Medulla oblongata (tissue), 1 donor: ENCODE data around the gene RAB27A.
"Not testable (repeated sequence)": the region's sequence is repeated elsewhere in the genome, so short reads cannot be mapped to it uniquely, and the experiment has no call there.

Experiments
- DNase-seq: peaks from one replicate; pipeline ENCODE4 v3.0.0-alpha.2; 2015; ENCODE audit errors: extremely low spot score

Gene RAB27A

DNA sequence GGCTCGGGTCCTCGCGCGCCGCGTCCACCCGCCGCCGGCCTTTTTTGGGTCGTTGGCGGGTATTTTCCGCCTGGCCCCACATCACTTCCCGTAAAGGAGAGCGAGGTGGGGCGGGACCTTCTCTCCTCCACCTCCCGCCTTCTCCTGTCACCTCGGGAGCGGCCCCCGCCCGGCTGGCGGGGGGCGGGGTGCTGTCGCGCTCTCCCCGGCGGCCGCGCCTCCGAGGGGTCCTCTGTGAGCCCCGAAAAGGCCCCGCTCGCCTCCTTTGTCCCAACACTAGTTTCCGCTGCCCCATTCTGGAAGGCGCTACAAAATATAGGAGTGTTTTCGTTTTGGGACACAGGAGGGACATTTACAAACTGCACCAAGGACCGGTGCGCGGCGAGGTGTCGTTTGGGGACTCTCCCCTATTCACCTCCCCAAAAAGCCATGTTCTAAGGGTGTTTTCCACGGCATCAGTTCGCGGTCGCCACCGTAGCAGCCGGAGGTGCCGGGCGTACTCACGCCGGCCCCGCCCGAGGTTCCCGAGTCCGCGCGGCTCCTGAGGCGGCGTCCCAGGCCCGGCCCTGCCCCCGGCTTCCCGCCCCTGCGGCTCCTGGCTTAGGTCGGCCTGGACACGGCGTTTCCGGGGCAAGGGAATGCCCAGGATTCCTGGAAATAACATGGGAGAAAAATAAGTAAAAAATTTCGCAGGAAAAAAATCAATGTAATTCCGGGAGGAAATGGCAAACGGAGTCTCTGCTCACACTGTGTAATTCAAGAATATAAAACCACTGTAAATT is at the start of gene RAB27A:
TSS of gene RAB27A (minus strand) at position 68 of the 782 bp plus-strand sequence. CDS start 54,879 bp downstream, outside the sequence.
- DNase-seq = peak; percentile 19

DNA sequence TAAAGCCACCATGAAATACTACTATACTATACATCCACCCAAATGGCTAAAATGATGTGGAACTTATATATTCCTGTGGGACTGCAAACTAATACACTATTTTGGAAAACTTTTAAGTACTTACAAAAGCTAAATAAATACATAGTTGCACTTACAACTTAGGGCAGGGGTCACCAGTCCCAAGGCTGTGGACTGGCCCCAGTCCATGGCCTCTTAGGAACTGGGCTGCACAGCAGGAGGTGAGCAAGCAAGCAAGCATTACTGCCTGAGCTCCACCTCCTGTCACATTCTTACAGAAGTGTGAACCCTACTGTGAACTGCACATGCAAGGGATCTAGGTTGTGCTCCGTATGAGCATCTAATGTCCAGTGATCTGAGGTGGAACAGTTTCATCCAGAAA is 47.5 kb upstream of the RAB27A start:
- no peak for DNase-seq

DNA sequence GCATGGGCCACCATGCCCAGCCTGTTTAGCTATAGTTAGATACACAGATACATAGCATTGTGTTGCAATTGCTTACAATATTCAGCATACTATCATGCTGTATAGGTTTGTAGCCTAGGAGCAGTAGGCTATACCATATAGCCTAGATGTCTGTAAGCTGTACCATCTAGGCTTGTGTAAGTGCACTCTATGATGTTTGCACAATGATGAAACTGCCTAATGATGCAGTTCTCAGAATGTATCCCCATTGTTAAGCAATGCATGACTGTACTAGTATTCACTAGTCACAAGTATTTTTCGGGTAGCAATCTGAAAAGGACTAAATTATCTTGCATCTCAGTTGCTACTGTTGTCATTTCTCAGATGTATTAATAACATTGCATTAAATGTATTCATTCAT is 45.4 kb upstream of the RAB27A start:
- DNase-seq = no peak

DNA sequence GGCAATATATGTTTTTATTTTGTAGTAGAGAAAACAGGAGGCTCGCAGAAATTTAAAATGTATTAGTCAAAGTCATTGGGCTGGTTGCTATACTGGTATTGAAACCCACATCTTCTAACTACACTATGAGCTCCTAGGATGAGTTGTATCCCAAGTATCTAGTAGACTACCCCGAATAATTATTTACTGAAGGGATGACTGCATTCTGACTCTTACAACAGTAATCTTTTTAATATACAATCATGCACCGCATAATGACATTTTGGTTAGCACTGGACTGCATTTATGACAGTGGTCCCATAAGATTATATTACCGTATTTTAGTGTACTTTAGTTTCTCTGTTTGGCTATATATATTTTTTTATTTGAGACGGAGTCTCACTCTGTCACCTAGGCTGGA is 44.8 kb upstream of the RAB27A start:
- DNase-seq = no peak

DNA sequence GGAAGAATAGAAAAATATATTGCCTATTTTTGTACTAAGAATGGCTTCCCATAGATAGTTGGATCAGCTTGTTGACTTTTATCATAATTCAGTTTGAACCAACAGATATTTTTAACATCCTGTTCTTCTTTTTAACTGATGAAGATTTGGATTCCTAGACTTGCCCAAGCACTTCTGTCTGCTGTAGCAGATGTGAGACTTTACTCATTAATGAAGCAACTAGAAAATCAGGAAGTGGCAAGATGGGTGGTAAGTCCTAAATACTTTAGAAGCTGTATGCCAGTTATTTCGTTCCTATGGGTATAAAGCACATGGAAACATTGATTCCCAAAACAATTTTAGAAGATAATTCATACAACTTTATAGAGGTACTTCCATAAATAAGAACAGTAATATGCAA is 37.8 kb upstream of the RAB27A start:
- DNase-seq = no peak

DNA sequence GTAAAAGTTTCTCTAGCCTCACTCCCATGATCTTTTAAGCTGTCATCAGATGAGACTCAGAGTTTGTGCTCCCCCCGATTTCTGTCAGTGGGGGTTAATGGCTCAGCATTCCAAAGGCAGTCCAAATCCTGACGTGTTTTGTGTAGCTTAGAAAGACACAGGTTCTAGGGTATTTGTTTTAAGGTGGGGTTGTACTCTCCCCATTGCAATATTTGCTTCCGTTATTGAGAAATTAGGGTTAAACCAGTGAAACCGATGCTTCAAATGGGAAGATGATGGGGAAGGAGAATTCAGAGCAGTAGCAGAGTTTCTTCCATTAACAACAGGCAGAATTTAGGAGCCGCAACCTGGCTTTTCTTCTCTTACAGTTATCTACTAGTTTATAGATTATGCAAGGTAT is 32.9 kb upstream of the RAB27A start:
- no peak for DNase-seq

DNA sequence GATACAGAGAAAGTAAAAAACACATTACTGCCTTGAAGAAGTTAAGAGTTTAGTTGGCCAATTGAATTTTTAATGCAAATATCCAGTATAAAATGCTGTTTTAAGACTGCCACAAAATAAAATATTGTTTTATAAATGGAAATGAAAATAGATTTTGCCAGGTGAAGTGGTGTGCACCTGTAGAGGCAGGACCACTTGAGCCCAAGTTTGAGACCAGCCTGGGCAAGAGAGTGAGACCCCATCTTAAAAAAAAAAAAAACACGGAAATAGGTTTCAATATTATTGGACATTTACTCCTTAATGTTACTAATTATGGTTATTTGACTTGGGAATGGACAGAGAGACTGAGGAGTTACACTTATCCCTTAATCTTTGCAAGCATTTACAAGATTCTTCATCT is 31.4 kb upstream of the RAB27A start:
- no peak for DNase-seq

DNA sequence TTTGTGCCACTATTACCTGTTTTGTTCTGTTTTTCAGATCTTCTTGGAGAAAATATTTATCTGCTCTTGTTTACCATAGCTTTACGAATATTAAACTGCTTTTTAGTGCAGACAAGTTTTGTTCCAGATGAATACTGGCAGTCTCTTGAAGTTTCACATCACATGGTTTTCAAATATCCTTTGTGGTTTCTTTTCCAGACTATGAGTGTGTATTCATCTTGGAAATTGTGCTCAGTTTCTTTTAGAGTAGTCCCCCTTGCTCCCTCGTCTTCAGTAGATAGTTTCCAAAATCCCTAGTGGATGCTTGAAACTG is 30.6 kb upstream of the RAB27A start:
- no peak for DNase-seq

DNA sequence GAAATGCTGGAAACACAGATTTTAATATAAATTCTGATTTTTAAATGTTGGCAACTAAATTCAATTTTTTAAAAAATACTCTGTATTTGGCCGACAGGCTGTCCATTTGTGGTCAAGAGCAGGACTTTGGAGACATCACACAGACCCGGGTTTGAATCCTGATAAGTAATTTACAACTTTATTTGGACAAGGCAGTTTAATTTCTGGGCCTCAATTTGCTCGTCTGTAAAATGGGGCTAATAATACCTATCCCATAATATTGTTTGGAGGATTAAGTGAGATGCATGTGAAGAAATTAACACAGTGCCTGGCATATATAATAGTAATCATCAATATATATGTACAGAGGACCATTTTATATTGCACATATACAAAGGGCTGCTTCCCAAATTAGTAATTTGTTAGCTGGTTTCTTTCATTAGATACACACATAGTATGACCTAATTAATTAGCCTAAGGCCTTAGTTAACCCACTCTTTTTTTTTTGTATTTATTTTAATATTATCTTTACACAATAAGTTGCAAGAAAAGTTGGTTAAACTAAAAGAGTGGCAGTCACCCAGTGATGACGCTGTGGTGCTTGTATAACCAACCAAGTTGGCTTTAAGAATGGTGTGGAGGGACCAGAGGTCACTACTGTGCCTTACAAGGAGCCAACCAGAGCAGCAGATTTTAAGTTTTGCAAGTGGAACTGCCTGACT is 30.1 kb upstream of the RAB27A start:
- peak; percentile 46 for DNase-seq

DNA sequence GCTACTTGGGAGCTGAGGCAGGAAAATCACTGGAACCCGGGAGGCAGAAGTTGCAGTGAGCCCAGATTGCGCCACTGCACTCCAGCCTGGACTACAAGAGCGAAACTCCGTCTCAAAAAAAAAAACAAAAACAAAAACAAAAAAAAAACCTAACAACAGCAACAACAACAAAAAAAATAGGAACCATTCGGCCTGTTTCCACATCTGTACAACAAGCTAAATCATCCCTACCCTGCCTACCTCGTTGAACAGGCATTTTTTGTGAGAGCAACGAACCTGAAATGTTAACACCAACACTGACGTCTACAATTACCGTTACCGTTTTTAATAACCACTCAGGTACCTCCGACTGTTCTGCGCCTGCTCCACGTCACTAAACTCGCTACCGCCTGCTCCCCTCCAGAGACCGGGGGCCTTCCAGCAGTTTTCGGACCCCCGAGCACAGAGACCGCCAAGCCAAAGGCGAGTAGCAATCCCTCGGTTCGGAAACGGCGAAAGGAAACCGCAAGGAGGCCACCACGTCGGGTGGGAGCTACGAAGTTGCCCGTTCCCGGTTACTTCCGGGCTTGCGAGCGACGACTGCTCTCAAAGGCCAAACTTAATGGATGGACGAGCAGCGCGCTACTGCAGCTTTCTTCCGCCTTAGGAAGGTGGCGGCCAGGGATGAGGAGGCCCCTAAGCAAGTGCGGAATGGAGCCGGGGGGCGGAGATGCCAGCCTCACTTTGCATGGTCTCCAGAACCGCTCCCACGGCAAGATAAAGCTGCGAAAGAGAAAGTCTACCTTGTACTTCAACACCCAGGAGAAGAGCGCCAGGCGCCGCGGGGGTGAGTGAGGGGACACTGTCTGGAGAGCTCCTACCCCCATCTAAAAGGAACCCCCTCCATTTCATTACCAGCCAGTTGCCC is 29.2 kb upstream of the RAB27A start, which contains the start of the genes PIGB and PIGBOS1:
TSS of gene PIGB (plus strand) at position 635 of the 907 bp plus-strand sequence. CDS start at position 664, 29 bp downstream.
TSS of gene PIGBOS1 (minus strand) at position 536 of the 907 bp plus-strand sequence. CDS start 1,331 bp downstream, outside the sequence.
- peak; percentile 90 for DNase-seq

DNA sequence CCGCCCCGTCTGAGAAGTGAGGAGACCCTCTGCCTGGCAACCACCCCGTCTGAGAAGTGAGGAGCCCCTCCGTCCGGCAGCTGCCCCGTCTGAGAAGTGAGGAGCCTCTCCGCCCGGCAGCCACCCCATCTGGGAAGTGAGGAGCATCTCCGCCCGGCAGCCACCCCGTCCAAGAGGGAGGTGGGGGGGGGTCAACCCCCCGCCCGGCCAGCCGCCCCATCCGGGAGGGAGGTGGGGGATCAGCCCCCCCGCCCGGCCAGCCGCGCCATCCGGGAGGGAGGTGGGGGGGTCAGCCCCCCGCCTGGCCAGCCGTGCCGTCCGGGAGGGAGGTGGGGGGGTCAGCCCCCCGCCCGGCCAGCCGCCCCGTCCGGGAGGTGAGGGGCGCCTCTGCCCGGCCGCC is 13.2 kb upstream of the RAB27A start:
- DNase-seq = not testable (repeated sequence)

DNA sequence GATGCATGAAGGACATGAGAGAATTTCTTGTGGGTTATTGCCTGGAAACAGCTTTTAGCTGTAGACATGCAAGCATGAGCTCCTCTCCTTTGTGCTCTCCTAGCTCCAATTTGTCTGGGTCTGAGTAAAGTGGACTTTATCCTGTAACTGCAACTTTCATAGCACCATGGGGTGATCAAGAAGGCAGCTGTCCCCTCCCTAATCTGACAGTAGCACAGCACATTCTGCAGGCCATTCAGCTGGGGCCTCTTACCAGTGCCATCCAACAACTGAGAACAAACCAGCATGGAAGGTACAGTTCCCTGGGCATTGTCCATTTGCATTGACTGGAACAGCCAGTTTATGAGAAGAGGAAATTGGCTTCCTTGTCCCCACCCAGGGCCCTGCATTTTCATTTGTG is 7.7 kb upstream of the RAB27A start:
- no peak for DNase-seq

DNA sequence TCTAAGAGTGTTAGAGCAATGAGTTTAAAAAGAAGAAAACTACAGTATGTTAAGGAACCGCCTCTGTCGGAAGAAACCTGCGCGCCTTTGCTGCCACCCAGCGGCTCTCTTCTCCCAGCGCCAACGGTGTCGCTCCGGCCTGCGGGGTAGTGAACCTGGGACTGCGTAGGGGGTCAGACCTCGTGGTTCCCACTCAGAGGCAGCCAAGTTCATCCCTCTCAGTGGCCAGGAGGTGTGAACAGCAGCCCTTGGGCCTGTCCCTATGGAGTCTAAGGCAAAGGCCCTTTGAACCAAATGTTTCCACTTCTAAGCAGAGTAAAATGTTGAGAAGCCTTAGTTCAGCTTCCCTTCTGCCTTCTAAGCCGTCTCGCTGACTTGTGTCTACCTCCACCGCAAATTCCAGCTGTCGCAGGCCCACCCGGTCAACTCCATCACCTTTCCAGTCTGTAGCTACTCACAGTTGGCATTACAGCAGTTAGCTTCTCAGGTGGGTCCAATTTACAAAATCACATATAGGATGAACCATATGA is 980 bp upstream of the RAB27A start:
- peak; percentile 85 for DNase-seq

DNA sequence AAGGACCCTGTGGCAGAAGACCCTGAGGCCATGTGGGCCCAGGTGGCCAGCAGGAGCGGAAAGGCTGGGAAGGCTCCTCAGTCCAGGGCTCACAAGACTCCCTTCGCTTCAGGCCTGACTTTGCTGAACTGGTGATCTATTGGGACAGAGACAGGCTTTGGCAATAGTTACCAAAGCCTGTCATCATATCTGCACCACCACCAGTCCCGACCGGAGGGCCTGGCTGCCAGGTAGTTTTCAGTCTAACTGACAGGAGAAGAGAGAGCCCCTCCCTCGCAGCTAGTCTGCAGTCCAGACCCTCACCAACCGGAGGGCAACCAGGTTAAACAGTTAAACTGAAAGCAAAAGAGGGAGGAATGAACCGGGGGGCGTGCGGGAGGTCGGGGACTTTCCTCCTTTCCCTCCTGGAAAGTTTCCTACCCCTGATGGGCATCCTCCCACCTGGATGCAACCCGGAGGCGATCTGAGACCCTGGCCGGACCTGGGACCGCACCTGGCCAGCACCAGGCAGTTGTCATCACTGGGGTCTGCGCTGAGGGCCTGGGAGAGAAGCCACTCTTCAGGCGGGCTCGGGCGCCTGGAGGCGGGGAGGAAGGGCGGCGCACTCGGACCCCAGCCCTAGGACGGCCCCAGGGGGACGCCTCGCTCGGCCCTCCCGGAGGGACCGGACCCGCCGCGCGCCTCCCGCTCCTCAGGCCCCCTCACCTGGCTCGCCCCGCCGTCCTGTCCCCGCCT is 435 bp downstream of the RAB27A start:
- no peak for DNase-seq

DNA sequence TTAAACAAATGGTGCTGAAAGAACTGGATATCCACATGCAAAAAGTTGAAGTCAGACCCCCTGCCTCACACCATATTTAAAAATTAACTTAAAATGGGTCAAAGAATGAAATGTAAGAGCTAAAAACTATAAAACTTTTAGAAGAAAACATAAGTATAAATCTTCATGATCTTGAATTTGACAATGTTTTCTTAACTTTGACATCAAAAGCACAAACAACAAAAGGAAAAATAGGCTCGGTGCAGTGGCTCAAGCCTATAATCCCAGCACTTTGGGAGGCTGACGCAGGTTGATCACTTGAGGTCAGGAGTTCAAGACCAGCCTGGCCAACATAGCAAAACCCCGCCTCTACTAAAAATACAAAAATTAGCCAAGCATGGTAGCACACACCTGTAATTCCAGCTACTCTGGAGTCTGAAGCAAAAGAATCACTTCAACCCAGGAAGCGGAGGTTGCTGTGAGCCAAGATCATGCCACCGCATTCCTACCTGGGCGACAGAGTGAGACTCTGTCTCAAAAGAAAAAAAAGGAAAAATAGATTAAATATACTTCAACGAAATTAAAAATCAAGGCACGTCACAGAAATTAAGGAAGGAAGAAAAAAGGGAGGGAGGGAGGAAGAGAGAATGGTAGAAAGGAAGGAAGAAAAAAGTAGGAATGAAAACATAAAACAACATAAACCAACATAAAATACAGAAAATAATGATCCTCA is 1.5 kb downstream of the RAB27A start:
- DNase-seq = no peak

DNA sequence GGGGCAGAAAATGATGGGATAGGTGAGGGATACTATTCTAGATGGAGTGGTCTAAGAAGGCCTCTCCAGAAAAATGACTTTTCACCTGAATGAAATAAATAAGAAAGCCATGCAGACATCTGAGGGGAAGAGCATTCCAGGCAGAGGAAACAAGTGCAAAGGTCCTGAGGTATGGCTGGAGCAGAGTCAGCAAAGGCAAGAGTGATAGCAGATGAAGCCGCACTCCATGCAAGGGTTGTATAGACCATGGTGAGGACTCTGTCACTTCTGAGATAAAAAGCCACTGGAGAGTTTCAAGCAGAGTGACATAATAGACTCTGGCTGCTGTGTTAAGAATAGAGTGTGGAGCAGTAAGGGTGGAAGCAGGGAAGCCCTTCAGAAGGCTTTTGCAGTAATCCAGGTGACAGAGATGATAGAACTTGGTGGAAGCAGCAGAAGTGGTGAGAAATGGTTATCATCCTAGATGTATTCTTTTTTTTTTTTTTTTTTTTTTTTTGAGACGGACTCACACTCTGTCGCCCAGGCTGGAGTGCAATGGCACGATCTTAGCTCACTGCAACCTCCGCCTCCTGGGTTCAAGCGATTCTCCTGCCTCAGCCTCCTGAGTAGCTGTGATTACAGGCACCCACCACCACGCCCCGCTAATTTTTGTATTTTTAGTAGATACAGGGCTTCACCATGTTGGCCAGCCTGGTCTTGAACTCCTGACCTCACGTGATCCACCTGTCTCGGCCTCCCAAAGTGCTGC is 3.0 kb downstream of the RAB27A start:
- not testable (repeated sequence) for DNase-seq

DNA sequence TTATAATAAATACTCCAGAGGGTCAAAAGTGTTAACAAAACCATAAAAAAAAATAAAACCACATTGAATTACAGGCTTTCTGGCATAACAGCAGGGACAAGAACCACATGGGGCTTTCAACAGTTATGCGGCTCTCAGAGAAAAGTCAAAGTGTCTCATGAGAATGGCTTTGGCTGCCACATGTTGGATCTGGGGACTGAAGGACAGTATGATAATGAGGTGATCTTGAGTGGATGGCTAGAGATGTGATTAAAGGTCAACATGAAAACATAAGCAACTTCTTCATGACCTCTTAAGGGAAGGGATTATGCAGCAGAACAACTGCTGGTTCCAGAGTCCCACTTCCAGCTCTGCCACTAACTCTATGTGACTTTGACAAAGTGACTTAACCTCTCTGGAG is 5.2 kb downstream of the RAB27A start:
- DNase-seq = no peak

DNA sequence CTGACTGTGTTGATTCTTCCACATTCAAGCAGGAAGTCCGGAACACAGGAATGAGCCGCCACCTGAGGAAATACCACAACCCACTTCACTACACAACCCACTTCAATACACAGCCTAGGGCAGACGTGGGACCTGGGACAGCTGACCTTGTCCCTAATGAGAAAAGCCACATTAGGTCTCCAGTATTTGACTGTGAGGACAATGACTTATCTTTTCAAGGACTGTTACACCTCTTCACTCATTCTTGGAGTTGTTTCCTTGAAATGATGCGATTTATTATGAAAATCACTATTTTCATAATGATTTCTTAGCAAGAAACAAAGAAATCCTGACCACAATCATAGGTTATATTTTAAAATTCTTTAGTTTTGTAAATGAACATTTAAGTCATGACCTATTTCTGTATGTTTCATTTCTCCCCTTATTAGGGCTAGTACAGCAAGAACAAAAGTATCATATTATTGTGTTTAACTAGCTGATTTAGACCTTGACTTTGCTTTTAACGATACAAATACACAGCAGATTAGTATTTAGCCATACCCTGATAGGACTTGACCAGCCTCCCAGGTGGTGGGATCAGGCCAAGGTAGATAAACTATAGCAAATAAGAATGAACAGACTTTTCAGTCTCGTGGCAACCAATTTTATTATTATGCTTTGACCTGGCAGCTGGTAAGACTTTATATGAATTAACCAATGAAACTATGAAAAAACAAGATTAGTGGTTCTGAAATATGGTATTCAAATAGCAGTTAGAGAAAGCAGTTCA is 6.0 kb downstream of the RAB27A start:
- no peak for DNase-seq

DNA sequence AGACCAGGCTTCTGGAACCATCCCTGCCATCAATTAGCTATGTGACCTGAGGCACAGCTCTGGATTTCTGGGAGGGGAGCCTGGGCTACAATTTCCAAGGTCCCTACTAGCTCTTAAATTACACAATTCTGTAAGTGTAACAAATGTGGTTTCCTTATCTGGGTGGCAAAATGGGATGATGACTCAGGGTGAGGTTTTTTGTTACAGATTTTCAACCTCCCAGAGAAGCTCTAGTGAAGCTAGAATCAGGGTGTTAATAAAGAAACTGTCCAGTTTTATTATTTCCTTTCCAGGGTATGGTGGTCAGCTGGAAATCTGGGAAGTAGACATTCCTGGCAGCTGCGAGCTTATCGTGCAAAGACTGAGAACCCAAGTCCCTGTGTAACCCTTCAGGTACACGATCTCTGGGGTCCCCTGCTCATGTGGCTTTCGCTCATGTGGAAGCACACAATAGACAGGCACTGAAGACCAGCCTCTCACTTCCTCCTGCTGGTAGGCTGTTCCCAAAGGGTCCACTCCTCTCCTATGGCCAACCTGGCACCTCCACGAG is 7.3 kb downstream of the RAB27A start:
- DNase-seq = no peak
